OCI-LY7 (cell line): ENCODE measurements around the gene TMEM238.

Experiments used
- CTCF ChIP-seq: fragments of 200-600 bp; sonication (generic); conservative IDR thresholded peaks from 2 replicates; pipeline ENCODE4 v1.5.1; 2014; ENCODE audit warnings: mild to moderate bottlenecking, antibody characterized with exemption, low read length, moderate library complexity, mixed read lengths
- EZH2phosphoT487 ChIP-seq: fragments of 200-600 bp; sonication (generic); IDR thresholded peaks from 2 replicates; pipeline ENCODE4 v1.6.1; 2018; ENCODE audit warnings: low read depth, borderline replicate concordance, mild to moderate bottlenecking, mixed run types, antibody characterized with exemption, low read length, moderate library complexity, mixed read lengths

GRCh38 chr19:55390461-55390880 lies 6.4 kb upstream of the TMEM238 start:
- TF ChIP-seq CTCF (no peak), EZH2phosphoT487 (no peak)
